HepG2 (cell line): ENCODE measurements around the gene ZNF506. TPM values are rescaled to one million over a fixed set of nuclear protein-coding genes. Genes with fewer than 3 reads are reported as not detected.
"Not testable (repeated sequence)": the region's sequence is repeated elsewhere in the genome, so short reads cannot be mapped to it uniquely, and the experiment has no call there.

Experiments used
- ATAC-seq: fragments of 200-7000 bp; cut with Tn5 transposase; 3 replicates; pipeline ENCODE4 v1.9.1; 2020; ENCODE audit warnings: mild to moderate bottlenecking, moderate library complexity
- BruUV-seq: library from RNA; stranded (reverse); fragments of 400-500 nt; replicated peaks from 2 replicates; lab custom pipeline; 2021; lab: Mats Ljungman, UMichigan
- CTCF ChIA-PET: fragments of 300-600 bp; formaldehyde crosslinking; extraction: SDS; loops from one replicate; lab custom pipeline; 2021; ENCODE audit warnings: low total read pairs, inconsistent platforms, low intra/inter-chr PET ratio; lab: Yijun Ruan, JAX
- POLR2A ChIA-PET: fragments of 350-600 bp; sonication (Branson Sonifier 250); formaldehyde crosslinking; loops from one replicate; lab custom pipeline; 2020; ENCODE audit warnings: antibody characterized with exemption, inconsistent platforms; lab: Yijun Ruan, JAX
- DNase-seq: peaks from one replicate; pipeline ENCODE4 v3.0.0-alpha.2; 2015; ENCODE audit warnings: low spot score
- FAIRE-seq: peaks from 3 replicates; lab custom pipeline; 2011; peaks lifted over from hg19 to GRCh38; lab: Jason Lieb, UNC
- H2AFZ ChIP-seq: one replicate; pipeline ENCODE4 v1.6.1; 2011; ENCODE audit warnings: low read length, inconsistent platforms
- H3K27ac ChIP-seq: fragments of 300-600 bp; 3 replicates; pipeline ENCODE4 v1.8.0; 2011; ENCODE audit warnings: mixed run types, mild to moderate bottlenecking, mixed read lengths, low read length, inconsistent platforms; ENCODE audit not compliant: insufficient read depth; ENCODE audit errors: extremely low read length
- H3K27me3 ChIP-seq, 2 experiments: fragments of 200-600 bp in 1 of 2; 2 replicates in 1 of 2; 3 replicates in 1 of 2; pipeline versions ENCODE4 v1.6.0 to v1.8.0; 2011; ENCODE audit warnings: low read length in 2 of 2, mild to moderate bottlenecking in 2 of 2, moderate library complexity in 2 of 2, inconsistent platforms in 1 of 2; ENCODE audit not compliant: insufficient read depth in 2 of 2, control insufficient read depth in 1 of 2
- H3K36me3 ChIP-seq, 2 experiments: fragments of 200-600 bp in 1 of 2; replicated peaks in 1 of 2; 2 replicates in 1 of 2; 3 replicates in 1 of 2; pipeline versions ENCODE4 v1.5.1 to v1.8.0; 2011; ENCODE audit warnings: low read length in 2 of 2, inconsistent platforms in 1 of 2; ENCODE audit not compliant: insufficient read depth in 2 of 2, control insufficient read depth in 1 of 2
- H3K4me1 ChIP-seq: 2 replicates; pipeline ENCODE4 v1.5.1; 2012; ENCODE audit warnings: low read length, inconsistent platforms; ENCODE audit not compliant: insufficient read depth
- H3K4me2 ChIP-seq: 2 replicates; pipeline ENCODE4 v1.6.0; 2011; ENCODE audit warnings: low read depth, low read length, inconsistent platforms
- H3K4me3 ChIP-seq, 3 experiments: fragments of 200-600 bp in 1 of 3; sonication (generic), shearing (Covaris generic) in 1 of 3; replicated peaks in 1 of 3; 2 replicates each; pipeline ENCODE4 v1.5.1; 2011 to 2016; ENCODE audit warnings: low read length in 3 of 3, inconsistent platforms in 2 of 3, low read depth in 2 of 3, mild to moderate bottlenecking in 2 of 3, control low read depth in 1 of 3, mixed read lengths in 1 of 3; ENCODE audit not compliant: insufficient read depth in 1 of 3
- H3K79me2 ChIP-seq: one replicate; pipeline ENCODE4 v1.6.1; 2011; ENCODE audit warnings: low read length, inconsistent platforms; ENCODE audit not compliant: insufficient read depth
- H3K9ac ChIP-seq: 2 replicates; pipeline ENCODE4 v1.6.0; 2011; ENCODE audit warnings: mild to moderate bottlenecking, low read depth, low read length, inconsistent platforms; ENCODE audit not compliant: insufficient read depth
- H3K9me3 ChIP-seq: 2 replicates; pipeline ENCODE4 v1.5.1; 2012; ENCODE audit warnings: mild to moderate bottlenecking, low read length
- H4K20me1 ChIP-seq: 2 replicates; pipeline ENCODE4 v1.6.0; 2011; ENCODE audit warnings: inconsistent platforms, mild to moderate bottlenecking, low read length, moderate library complexity; ENCODE audit not compliant: insufficient read depth
- CCDC6 ChIP-seq: sonication (generic); formaldehyde crosslinking; IDR thresholded peaks from 2 replicates; pipeline ENCODE4 v1.8.1; 2022; ENCODE audit warnings: mild to moderate bottlenecking, missing genetic modification reagents, moderate library complexity
- DNMT1 ChIP-seq: sonication (generic); formaldehyde crosslinking; IDR thresholded peaks from 2 replicates; pipeline ENCODE4 v1.5.1; 2020; ENCODE audit warnings: mild to moderate bottlenecking, missing genetic modification reagents
- SALL1 ChIP-seq: sonication (generic); formaldehyde crosslinking; IDR thresholded peaks from 2 replicates; pipeline ENCODE4 v1.8.0; 2022; ENCODE audit warnings: mild to moderate bottlenecking, missing genetic modification reagents
- SMARCC2 ChIP-seq: fragments of 450-650 bp; IDR thresholded peaks from 2 replicates; pipeline ENCODE4 v1.6.1; 2017; ENCODE audit warnings: antibody characterized with exemption, mild to moderate bottlenecking
- SP140L ChIP-seq: sonication (generic); formaldehyde crosslinking; IDR thresholded peaks from 2 replicates; pipeline ENCODE4 v1.4.0; 2020; ENCODE audit warnings: missing genetic modification reagents, borderline replicate concordance
- SP2 ChIP-seq: sonication (generic); formaldehyde crosslinking; IDR thresholded peaks from 2 replicates; pipeline ENCODE4 v1.5.1; 2020; ENCODE audit warnings: mild to moderate bottlenecking, missing genetic modification reagents
- SRSF4 ChIP-seq: fragments of 200-400 bp; formaldehyde crosslinking; IDR thresholded peaks from one replicate; pipeline ENCODE4 v1.6.1; 2018; ENCODE audit warnings: mild to moderate bottlenecking, low read depth, low read length, moderate library complexity; ENCODE audit not compliant: poor library complexity, severe bottlenecking
- TCF7 ChIP-seq: sonication (generic); IDR thresholded peaks from 2 replicates; pipeline ENCODE4 v1.6.1; 2016; ENCODE audit warnings: antibody characterized with exemption, low read depth
- UBTF ChIP-seq: sonication (generic); formaldehyde crosslinking; IDR thresholded peaks from 2 replicates; pipeline ENCODE4 v1.4.0; 2020; ENCODE audit warnings: mild to moderate bottlenecking, missing genetic modification reagents
- ZBTB3 ChIP-seq: sonication (generic); formaldehyde crosslinking; IDR thresholded peaks from 2 replicates; pipeline ENCODE4 v1.4.0; 2020; ENCODE audit warnings: low read depth, mild to moderate bottlenecking, moderate library complexity, missing genetic modification reagents, borderline replicate concordance
- ZNF124 ChIP-seq: sonication (generic); formaldehyde crosslinking; IDR thresholded peaks from 2 replicates; pipeline ENCODE4 v1.4.0; 2020; ENCODE audit warnings: missing genetic modification reagents
- ZNF256 ChIP-seq: sonication (generic); formaldehyde crosslinking; conservative IDR thresholded peaks from 2 replicates; pipeline ENCODE4 v1.4.0; 2020; ENCODE audit warnings: missing genetic modification reagents
- ZNF362 ChIP-seq: sonication (generic); formaldehyde crosslinking; IDR thresholded peaks from 2 replicates; pipeline ENCODE4 v1.4.0; 2020; ENCODE audit warnings: missing genetic modification reagents, mild to moderate bottlenecking, borderline replicate concordance
- ZNF367 ChIP-seq: sonication (generic); formaldehyde crosslinking; IDR thresholded peaks from 2 replicates; pipeline ENCODE4 v1.4.0; 2020; ENCODE audit warnings: missing genetic modification reagents, borderline replicate concordance
- ZNF614 ChIP-seq: IDR thresholded peaks from 2 replicates; pipeline ENCODE4 v1.6.1; 2018; ENCODE audit warnings: missing biosample characterization, missing genetic modification reagents, inconsistent platforms, borderline replicate concordance
- ZNF7 ChIP-seq: IDR thresholded peaks from 2 replicates; pipeline ENCODE4 v1.6.1; 2016; ENCODE audit warnings: missing biosample characterization, missing genetic modification reagents
- WGBS: methylation state at CpG from one replicate; pipeline ENCODE4 v1.1.6; 2017; ENCODE audit warnings: low lambda C conversion rate; 5-methylcytosine and 5-hydroxymethylcytosine counted together
- in situ Hi-C: cut with HindIII; loops from 2 replicates; pipeline ENCODE4 v1.10.0; 2017; ENCODE audit warnings: low pct_unique_long_range_greater_than_20kb; ENCODE audit not compliant: extremely low pct_ligation_motif_present
- intact Hi-C: fragments of 100-400 bp; cut with micrococcal nuclease; formaldehyde crosslinking; loops from one replicate; pipeline ENCODE4 v1.10.0; 2022; ENCODE audit not compliant: unreplicated experiment
- polyA plus RNA-seq, 8 experiments: library from polyadenylated mRNA; depleted of rRNA in 3 of 8; stranded (reverse) in 7 of 8; unstranded in 1 of 8; fragments of >200 nt; fragmentation: Illumina TruSeq in 4 of 8; extraction: Trizol in 4 of 8; gene quantifications; 2 replicates each; pipeline versions ENCODE4 v1.2.1 to v1.2.3, GENCODE V29; 2011 to 2016; ENCODE audit warnings: low read depth in 4 of 8, missing spikeins in 1 of 8, mixed read lengths in 1 of 8; ENCODE audit not compliant: insufficient read depth in 1 of 8
- total RNA-seq, 5 experiments: library from RNA; depleted of rRNA; stranded (reverse); fragments of >200 nt; fragmentation: Illumina TruSeq; extraction: Trizol; gene quantifications; 2 replicates each; pipeline ENCODE4 v1.2.3, GENCODE V29; 2016; ENCODE audit warnings: low read depth in 1 of 5

Gene ZNF506
- total and polyA plus RNA-seq, 2 of the 13 experiments (the other 11 are each of a cell fraction or from before 2014, with no cell fraction given): not detected

DNA sequence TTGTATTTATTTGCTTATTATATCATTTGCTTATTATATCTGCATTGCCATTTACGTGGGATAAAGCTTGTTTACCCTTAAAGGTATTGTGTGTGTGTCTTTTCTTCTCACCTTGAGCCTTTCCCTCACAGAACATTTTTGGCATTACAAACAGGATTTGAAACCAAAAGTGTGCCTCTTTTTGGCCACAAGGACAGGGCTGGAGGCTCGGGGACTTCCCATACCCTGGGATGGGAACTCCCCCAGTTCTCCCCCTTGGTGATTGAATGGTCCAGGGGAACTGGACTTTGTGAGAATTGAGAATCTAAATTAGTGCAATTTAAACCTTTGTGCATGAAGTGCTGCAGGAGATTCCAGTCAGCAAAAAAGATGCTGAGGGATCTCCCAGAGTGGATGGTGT lies 2.4 kb upstream of the ZNF506 start:
- Histone ChIP-seq H3K9me3 (peaks cover 79% of the 10 kb centered on the region), H4K20me1 (no peaks in the 10 kb centered on the region), H2AFZ (no peak overlapping the region), H3K4me2 (no peak overlapping the region), H3K27me3 (no peaks in the 10 kb centered on the region), H3K27ac (no peak overlapping the region), H3K79me2 (no peaks in the 10 kb centered on the region), H3K9ac (no peak overlapping the region), H3K36me3 (no peaks in the 10 kb centered on the region), H3K4me1 (no peaks in the 10 kb centered on the region), H3K4me3 (no peak overlapping the region)
- intact Hi-C loops (no loop called here), in situ Hi-C loops (no loop called here)
- TF ChIP-seq UBTF: no peak
- no peak for TF ChIP-seq SP140L (CRISPR knock-in tag)
- TF ChIP-seq SALL1 (CRISPR knock-in tag): no peak
- no peak for TF ChIP-seq ZNF7 (CRISPR knock-in tag)
- TF ChIP-seq CCDC6: no peak
- TF ChIP-seq ZNF367 (CRISPR knock-in tag): no peak
- TF ChIP-seq ZNF614: no peak
- TF ChIP-seq SP2 (CRISPR knock-in tag): no peak
- TF ChIP-seq SRSF4: no peak
- TF ChIP-seq ZNF124 (CRISPR knock-in tag): no peak
- no peak for TF ChIP-seq SMARCC2
- no peak for TF ChIP-seq DNMT1 (CRISPR knock-in tag)
- TF ChIP-seq ZBTB3: no peak
- no peak for TF ChIP-seq TCF7
- no peak for TF ChIP-seq ZNF362 (CRISPR knock-in tag)
- TF ChIP-seq ZNF256 (CRISPR knock-in tag): no peak
- CTCF ChIA-PET: no interaction called here
- POLR2A ChIA-PET: no interaction called here
- WGBS: 4% methylated on average over 2 of the region's 2 CpGs
- DNase-seq: no peak
- BruUV-seq: no TSS peak
- no peak for ATAC-seq
- FAIRE-seq: no peak

- intact Hi-C loops, H3K9ac ChIP-seq, H3K4me2 ChIP-seq, DNase-seq, POLR2A ChIA-PET, in situ Hi-C loops, CTCF ChIA-PET, H2AFZ ChIP-seq, H3K4me3 ChIP-seq, ATAC-seq, H3K4me1 ChIP-seq, H3K79me2 ChIP-seq, BruUV-seq, H3K36me3 ChIP-seq, H3K27me3 ChIP-seq, H3K27ac ChIP-seq, FAIRE-seq, H4K20me1 ChIP-seq: not testable (repeated sequence)
- peaks cover 59% of the 10 kb centered on the region for H3K9me3 ChIP-seq
- 62% methylated on average over 11 of the region's 11 CpGs for WGBS
These were observed 426 bp upstream of the ZNF506 start for GRCh38 chr19:19821976-19822375.
